Neural progenitor cell (in vitro differentiated cells): Measurements from ENCODE around the gene THEM4. TPM values are rescaled to one million over a fixed set of nuclear protein-coding genes. Genes with fewer than 3 reads are reported as not detected.

Experiments used
- DNase-seq: peaks from one replicate; pipeline ENCODE4 v3.0.0-alpha.2; 2016; ENCODE audit warnings: low spot score
- H2AFZ ChIP-seq: fragments of 200-600 bp; sonication (generic); replicated peaks from 2 replicates; pipeline ENCODE4 v1.6.1; 2016; ENCODE audit warnings: antibody characterized with exemption
- H3F3A ChIP-seq: fragments of 200-600 bp; sonication (generic); 2 replicates; pipeline ENCODE4 v1.6.1; 2016; ENCODE audit warnings: antibody characterized with exemption, low read depth
- H3K27ac ChIP-seq: fragments of 200-600 bp; sonication (generic); 2 replicates; pipeline ENCODE4 v1.5.1; 2016; ENCODE audit warnings: mild to moderate bottlenecking
- H3K27me3 ChIP-seq: fragments of 200-600 bp; sonication (generic); 2 replicates; pipeline ENCODE4 v1.6.1; 2016; ENCODE audit warnings: mild to moderate bottlenecking, moderate library complexity
- H3K36me3 ChIP-seq: fragments of 200-600 bp; sonication (generic); 2 replicates; pipeline ENCODE4 v1.5.1; 2016
- H3K4me1 ChIP-seq: fragments of 200-600 bp; sonication (generic); 2 replicates; pipeline ENCODE4 v1.6.1; 2016; ENCODE audit warnings: mixed run types
- H3K4me2 ChIP-seq: fragments of 200-600 bp; sonication (generic); 2 replicates; pipeline ENCODE4 v1.6.1; 2016
- H3K4me3 ChIP-seq: fragments of 200-600 bp; sonication (generic); 2 replicates; pipeline ENCODE4 v1.5.1; 2016
- H3K79me2 ChIP-seq: fragments of 200-600 bp; sonication (generic); 2 replicates; pipeline ENCODE4 v1.6.1; 2016; ENCODE audit warnings: low read depth
- H3K9ac ChIP-seq: fragments of 200-600 bp; sonication (generic); 2 replicates; pipeline ENCODE4 v1.6.1; 2016
- H3K9me3 ChIP-seq: fragments of 200-600 bp; sonication (generic); 2 replicates; pipeline ENCODE4 v1.5.1; 2016; ENCODE audit warnings: low read depth
- H4K20me1 ChIP-seq: fragments of 200-600 bp; sonication (generic); 2 replicates; pipeline ENCODE4 v1.6.1; 2016; ENCODE audit warnings: low read depth
- H3K27ac Mint-ChIP-seq: 3 replicates; pipeline ENCODE4 v1.8.0; 2021; ENCODE audit warnings: mixed read lengths
- H3K27me3 Mint-ChIP-seq: 2 replicates; pipeline ENCODE4 v1.8.0; 2022; ENCODE audit warnings: low read depth, mild to moderate bottlenecking, inconsistent platforms, moderate library complexity, mixed read lengths; ENCODE audit not compliant: insufficient read depth
- H3K36me3 Mint-ChIP-seq: 3 replicates; pipeline ENCODE4 v1.8.0; 2021; ENCODE audit warnings: mixed read lengths
- H3K4me1 Mint-ChIP-seq: 3 replicates; pipeline ENCODE4 v1.8.0; 2021; ENCODE audit warnings: mixed read lengths
- H3K4me3 Mint-ChIP-seq: 3 replicates; pipeline ENCODE4 v1.8.0; 2021; ENCODE audit warnings: mild to moderate bottlenecking, moderate library complexity, mixed read lengths
- H3K9me3 Mint-ChIP-seq: 3 replicates; pipeline ENCODE4 v1.8.0; 2020; ENCODE audit warnings: mixed read lengths
- EZH2 ChIP-seq: fragments of 200-600 bp; sonication (generic); IDR thresholded peaks from 2 replicates; pipeline ENCODE4 v1.6.1; 2017; ENCODE audit warnings: antibody characterized with exemption, mild to moderate bottlenecking, moderate library complexity
- EZH2phosphoT487 ChIP-seq: fragments of 200-600 bp; sonication (generic); IDR thresholded peaks from 2 replicates; pipeline ENCODE4 v1.6.1; 2017; ENCODE audit warnings: antibody characterized with exemption
- total RNA-seq: library from RNA; depleted of rRNA; stranded (reverse); fragments of >200 nt; gene quantifications from 2 replicates; pipeline ENCODE4 v1.2.3, GENCODE V29; 2015; ENCODE audit warnings: low replicate concordance
- TF ChIP-seq, protein P1 (sequence below): fragments of 200-600 bp; sonication (generic); IDR thresholded peaks from 2 replicates; pipeline ENCODE4 v1.5.1; 2017; ENCODE audit warnings: antibody characterized with exemption, mild to moderate bottlenecking

THEM4 gene
- total RNA-seq, 1 donor from 2014 or later: 14.1 TPM

- Mint-ChIP-seq H3K27me3 (peaks cover 5% of the 10 kb centered on the region), H3K4me1 (peaks cover 4% of the 10 kb centered on the region), H3K36me3 (no peaks in the 10 kb centered on the region), H3K27ac (no peak overlapping the region), H3K9me3 (no peaks in the 10 kb centered on the region), H3K4me3 (no peak overlapping the region)
- H3K4me2 ChIP-seq: no peak overlapping the region
- H3K9ac ChIP-seq: no peak overlapping the region
- no peak for DNase-seq
- no peak overlapping the region for H3K27ac ChIP-seq
- H2AFZ ChIP-seq: no peak overlapping the region
- no peaks in the 10 kb centered on the region for H3K79me2 ChIP-seq
- H3K9me3 ChIP-seq: no peaks in the 10 kb centered on the region
- no peaks in the 10 kb centered on the region for H3K4me1 ChIP-seq
- H4K20me1 ChIP-seq: no peaks in the 10 kb centered on the region
- H3K4me3 ChIP-seq: no peak overlapping the region
- peaks cover 30% of the 10 kb centered on the region for H3K27me3 ChIP-seq
- H3K36me3 ChIP-seq: no peaks in the 10 kb centered on the region
- TF ChIP-seq, protein P1, sequence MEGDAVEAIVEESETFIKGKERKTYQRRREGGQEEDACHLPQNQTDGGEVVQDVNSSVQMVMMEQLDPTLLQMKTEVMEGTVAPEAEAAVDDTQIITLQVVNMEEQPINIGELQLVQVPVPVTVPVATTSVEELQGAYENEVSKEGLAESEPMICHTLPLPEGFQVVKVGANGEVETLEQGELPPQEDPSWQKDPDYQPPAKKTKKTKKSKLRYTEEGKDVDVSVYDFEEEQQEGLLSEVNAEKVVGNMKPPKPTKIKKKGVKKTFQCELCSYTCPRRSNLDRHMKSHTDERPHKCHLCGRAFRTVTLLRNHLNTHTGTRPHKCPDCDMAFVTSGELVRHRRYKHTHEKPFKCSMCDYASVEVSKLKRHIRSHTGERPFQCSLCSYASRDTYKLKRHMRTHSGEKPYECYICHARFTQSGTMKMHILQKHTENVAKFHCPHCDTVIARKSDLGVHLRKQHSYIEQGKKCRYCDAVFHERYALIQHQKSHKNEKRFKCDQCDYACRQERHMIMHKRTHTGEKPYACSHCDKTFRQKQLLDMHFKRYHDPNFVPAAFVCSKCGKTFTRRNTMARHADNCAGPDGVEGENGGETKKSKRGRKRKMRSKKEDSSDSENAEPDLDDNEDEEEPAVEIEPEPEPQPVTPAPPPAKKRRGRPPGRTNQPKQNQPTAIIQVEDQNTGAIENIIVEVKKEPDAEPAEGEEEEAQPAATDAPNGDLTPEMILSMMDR: no peak
- TF ChIP-seq EZH2phosphoT487 (no peak), EZH2 (no peak)
- H3F3A ChIP-seq: no peaks in the 10 kb centered on the region
Observed at GRCh38 chr1:151860504-151861187, 48.7 kb downstream of the THEM4 start.

GRCh38 chr1:151859891-151860293 lies 49.4 kb downstream of the THEM4 start:
- Mint-ChIP-seq H3K36me3 (no peaks in the 10 kb centered on the region), H3K9me3 (no peaks in the 10 kb centered on the region), H3K4me1 (peaks cover 5% of the 10 kb centered on the region), H3K4me3 (no peak overlapping the region), H3K27ac (no peak overlapping the region), H3K27me3 (peaks cover 5% of the 10 kb centered on the region)
- H3K4me1 ChIP-seq: no peaks in the 10 kb centered on the region
- no peaks in the 10 kb centered on the region for H4K20me1 ChIP-seq
- H3K79me2 ChIP-seq: no peaks in the 10 kb centered on the region
- H3K27ac ChIP-seq: no peak overlapping the region
- no peak overlapping the region for H3K4me2 ChIP-seq
- H3K4me3 ChIP-seq: no peak overlapping the region
- H3K27me3 ChIP-seq: peaks cover 23% of the 10 kb centered on the region
- H2AFZ ChIP-seq: no peak overlapping the region
- TF ChIP-seq EZH2: no peak
- H3K9me3 ChIP-seq: no peaks in the 10 kb centered on the region
- no peaks in the 10 kb centered on the region for H3F3A ChIP-seq
- H3K9ac ChIP-seq: no peak overlapping the region
- DNase-seq: no peak
- H3K36me3 ChIP-seq: no peaks in the 10 kb centered on the region

DNA sequence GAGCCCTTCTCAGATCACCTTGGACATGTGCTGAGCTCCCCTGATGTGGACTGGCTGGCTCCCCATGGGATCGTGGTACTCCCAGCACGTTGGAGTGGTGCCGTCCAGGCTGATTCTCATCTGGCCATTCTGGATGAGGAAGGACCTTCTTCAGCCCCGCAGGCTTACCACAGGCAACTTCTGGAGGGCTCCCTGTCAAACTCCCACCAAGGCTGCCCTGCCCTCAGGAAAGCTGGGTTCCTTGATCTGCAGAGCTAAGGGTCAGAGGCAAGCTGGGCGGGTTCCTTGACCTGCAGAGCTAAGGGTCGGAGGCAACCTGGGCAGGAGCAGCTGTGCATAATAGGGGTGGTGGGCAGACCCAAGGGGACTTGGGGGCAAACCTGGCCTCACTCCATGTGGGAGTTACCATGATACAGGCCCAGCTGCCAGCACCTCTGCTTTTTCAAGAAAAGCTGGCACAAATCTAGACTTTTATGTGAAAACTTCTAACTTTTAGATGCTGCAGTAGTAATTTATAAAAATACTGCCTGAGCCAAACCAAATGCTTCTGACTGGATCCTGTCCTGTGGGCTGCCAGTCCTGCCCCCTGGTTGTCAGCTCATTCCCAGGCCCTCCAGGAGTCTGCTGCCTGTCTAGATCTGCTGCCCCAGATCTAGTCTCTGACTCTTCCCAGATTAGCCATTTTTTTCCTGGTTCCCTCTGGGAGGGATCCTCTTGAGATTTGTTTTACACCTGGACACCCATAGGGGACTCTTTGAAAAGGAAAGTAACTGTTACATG lies 50.2 kb downstream of the THEM4 start:
- no peak for DNase-seq
- Histone ChIP-seq H3F3A (no peaks in the 10 kb centered on the region), H3K27ac (no peak overlapping the region), H3K9ac (no peak overlapping the region), H3K27me3 (peaks cover 16% of the 10 kb centered on the region), H3K4me3 (no peak overlapping the region), H3K4me1 (no peaks in the 10 kb centered on the region), H3K4me2 (no peak overlapping the region), H3K9me3 (no peaks in the 10 kb centered on the region), H2AFZ (no peak overlapping the region), H3K36me3 (no peaks in the 10 kb centered on the region), H3K79me2 (no peaks in the 10 kb centered on the region), H4K20me1 (no peaks in the 10 kb centered on the region)
- Mint-ChIP-seq H3K27me3 (peaks cover 5% of the 10 kb centered on the region), H3K9me3 (no peaks in the 10 kb centered on the region), H3K4me3 (no peak overlapping the region), H3K27ac (no peak overlapping the region), H3K4me1 (peaks cover 5% of the 10 kb centered on the region), H3K36me3 (no peaks in the 10 kb centered on the region)
- no peak for TF ChIP-seq EZH2phosphoT487
- TF ChIP-seq, protein P1: no peak
- TF ChIP-seq EZH2: no peak
